OCI-LY7 (cell line): ENCODE results near the gene LRP10. TPM values are rescaled to one million over a fixed set of nuclear protein-coding genes. Genes with fewer than 3 reads are reported as not detected.

ENCODE experiments used
- BruUV-seq: library from RNA; stranded (reverse); fragments of 400-500 nt; replicated peaks from 2 replicates; lab custom pipeline; 2021; lab: Mats Ljungman, UMichigan
- CTCF ChIA-PET: fragments of 300-600 bp; sonication (Branson Sonifier 250); formaldehyde crosslinking; loops from one replicate; lab custom pipeline; 2022; ENCODE audit warnings: antibody characterized with exemption; ENCODE audit not compliant: unreplicated experiment; lab: Charles Lee
- POLR2A ChIA-PET: fragments of 300-600 bp; sonication (Branson Sonifier 250); formaldehyde crosslinking; loops from one replicate; lab custom pipeline; 2022; ENCODE audit warnings: antibody characterized with exemption; lab: Charles Lee
- DNase-seq: peaks from one replicate; pipeline ENCODE4 v3.0.0-alpha.2; 2015; ENCODE audit warnings: low spot score
- H2AFZ ChIP-seq: fragments of 200-600 bp; sonication (generic), shearing (Covaris generic); 2 replicates; pipeline ENCODE4 v1.6.1; 2014; ENCODE audit warnings: mild to moderate bottlenecking, antibody characterized with exemption, low read length, moderate library complexity
- H3K27ac ChIP-seq: fragments of 200-600 bp; sonication (generic); 2 replicates; pipeline ENCODE4 v1.5.1; 2014; ENCODE audit warnings: mixed run types, low read depth, mild to moderate bottlenecking, moderate library complexity, low read length, inconsistent platforms; ENCODE audit not compliant: poor library complexity, severe bottlenecking
- H3K36me3 ChIP-seq: fragments of 200-600 bp; sonication (generic); 2 replicates; pipeline ENCODE4 v1.6.1; 2014; ENCODE audit warnings: mild to moderate bottlenecking, antibody characterized with exemption, low read length, moderate library complexity, mixed read lengths; ENCODE audit not compliant: insufficient read depth
- H3K4me1 ChIP-seq: fragments of 200-600 bp; sonication (generic); 2 replicates; pipeline ENCODE4 v1.5.1; 2014; ENCODE audit warnings: mild to moderate bottlenecking, low read length; ENCODE audit not compliant: insufficient read depth, poor library complexity, severe bottlenecking
- H3K4me2 ChIP-seq: fragments of 200-600 bp; sonication (generic); 2 replicates; pipeline ENCODE4 v1.6.1; 2014; ENCODE audit warnings: mild to moderate bottlenecking, low read length
- H3K4me3 ChIP-seq: fragments of 200-600 bp; sonication (generic); 2 replicates; pipeline ENCODE4 v1.5.1; 2014; ENCODE audit warnings: mild to moderate bottlenecking, low read depth, low read length; ENCODE audit not compliant: poor library complexity, severe bottlenecking
- H3K79me2 ChIP-seq: fragments of 200-600 bp; sonication (generic); 2 replicates; pipeline ENCODE4 v1.6.1; 2016; ENCODE audit warnings: low read depth, mild to moderate bottlenecking, low read length, moderate library complexity, mixed read lengths; ENCODE audit not compliant: insufficient read depth
- H3K9me2 ChIP-seq: fragments of 200-600 bp; sonication (generic); 2 replicates; pipeline ENCODE4 v1.6.1; 2016; ENCODE audit warnings: mild to moderate bottlenecking, low read length, mixed read lengths; ENCODE audit not compliant: insufficient read depth
- H3K9me3 ChIP-seq: fragments of 200-600 bp; sonication (generic); 2 replicates; pipeline ENCODE4 v1.6.1; 2014; ENCODE audit warnings: mild to moderate bottlenecking, mixed run types, low read length, mixed read lengths
- H4K20me1 ChIP-seq: fragments of 200-600 bp; sonication (generic); 2 replicates; pipeline ENCODE4 v1.6.1; 2014; ENCODE audit warnings: mild to moderate bottlenecking, antibody characterized with exemption, low read length, moderate library complexity, mixed read lengths; ENCODE audit not compliant: insufficient read depth
- EZH2phosphoT487 ChIP-seq: fragments of 200-600 bp; sonication (generic); IDR thresholded peaks from 2 replicates; pipeline ENCODE4 v1.6.1; 2018; ENCODE audit warnings: low read depth, borderline replicate concordance, mild to moderate bottlenecking, mixed run types, antibody characterized with exemption, low read length, moderate library complexity, mixed read lengths
- intact Hi-C: fragments of 100-400 bp; cut with micrococcal nuclease; formaldehyde crosslinking; loops from one replicate; pipeline ENCODE4 v1.10.0; 2022; ENCODE audit not compliant: unreplicated experiment
- total RNA-seq, 2 experiments: library from RNA; depleted of rRNA in 1 of 2; stranded (reverse); fragments of >200 nt in 1 of 2; shearing (Covaris generic) in 1 of 2; gene quantifications; 2 replicates each; pipeline ENCODE4 v1.2.3, GENCODE V29; 2014 to 2022
- TF ChIP-seq, protein P1 (sequence below): fragments of 200-600 bp; sonication (generic); conservative IDR thresholded peaks from 2 replicates; pipeline ENCODE4 v1.5.1; 2014; ENCODE audit warnings: mild to moderate bottlenecking, antibody characterized with exemption, low read length, moderate library complexity, mixed read lengths

Gene LRP10
- total RNA-seq, 2 experiments from 2014 or later, result 25.5 to 55.1 TPM

DNA sequence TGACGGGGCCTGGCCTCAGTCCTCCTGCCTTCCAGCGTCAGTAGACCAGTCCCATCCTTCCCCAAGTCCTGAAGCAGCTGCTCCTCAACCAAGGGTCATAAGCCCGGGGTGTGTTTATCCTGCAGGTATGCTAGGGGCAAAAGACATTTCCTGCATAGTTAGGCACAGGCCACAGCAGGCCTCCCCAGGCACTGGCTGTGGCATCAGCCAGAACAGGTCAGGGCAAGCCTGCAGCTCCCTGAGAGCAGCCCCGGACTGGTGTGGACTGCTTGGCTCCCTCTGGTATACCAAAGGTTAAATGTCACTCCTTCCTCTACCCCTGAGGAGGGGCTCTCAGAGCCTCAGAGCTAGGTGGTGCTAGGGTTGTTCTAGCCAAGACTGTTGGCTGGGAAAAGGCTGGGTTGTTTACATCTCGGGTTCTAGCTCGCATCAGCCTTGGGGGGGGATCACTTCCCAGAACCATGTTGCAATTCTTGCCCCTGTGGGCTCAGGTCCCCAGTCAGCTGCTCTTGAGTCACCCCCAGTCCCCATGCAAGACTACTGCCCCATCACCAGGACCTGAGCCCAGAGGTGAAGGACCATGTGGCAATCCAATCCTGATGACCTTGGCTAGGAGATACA lies 32.3 kb upstream of the LRP10 start:
- no TSS peak for BruUV-seq
- H3K4me1 ChIP-seq, result no peaks in the 10 kb centered on the region
- no peak overlapping the region for H3K4me2 ChIP-seq
- no peak for DNase-seq
- ChIA-PET POLR2A (interaction anchor here (0.9 to 1.0 kb wide), 3 partner anchors 9 to 19 kb away, joined by 3 read pairs; partner anchors contain the start of gene MRPL52), CTCF (no interaction called here)
- H3K9me3 ChIP-seq, result no peaks in the 10 kb centered on the region
- peaks cover 21% of the 10 kb centered on the region for H3K36me3 ChIP-seq
- H3K9me2 ChIP-seq, result no peaks in the 10 kb centered on the region
- no peak overlapping the region for H3K4me3 ChIP-seq
- H4K20me1 ChIP-seq, result no peaks in the 10 kb centered on the region
- TF ChIP-seq, protein P1, sequence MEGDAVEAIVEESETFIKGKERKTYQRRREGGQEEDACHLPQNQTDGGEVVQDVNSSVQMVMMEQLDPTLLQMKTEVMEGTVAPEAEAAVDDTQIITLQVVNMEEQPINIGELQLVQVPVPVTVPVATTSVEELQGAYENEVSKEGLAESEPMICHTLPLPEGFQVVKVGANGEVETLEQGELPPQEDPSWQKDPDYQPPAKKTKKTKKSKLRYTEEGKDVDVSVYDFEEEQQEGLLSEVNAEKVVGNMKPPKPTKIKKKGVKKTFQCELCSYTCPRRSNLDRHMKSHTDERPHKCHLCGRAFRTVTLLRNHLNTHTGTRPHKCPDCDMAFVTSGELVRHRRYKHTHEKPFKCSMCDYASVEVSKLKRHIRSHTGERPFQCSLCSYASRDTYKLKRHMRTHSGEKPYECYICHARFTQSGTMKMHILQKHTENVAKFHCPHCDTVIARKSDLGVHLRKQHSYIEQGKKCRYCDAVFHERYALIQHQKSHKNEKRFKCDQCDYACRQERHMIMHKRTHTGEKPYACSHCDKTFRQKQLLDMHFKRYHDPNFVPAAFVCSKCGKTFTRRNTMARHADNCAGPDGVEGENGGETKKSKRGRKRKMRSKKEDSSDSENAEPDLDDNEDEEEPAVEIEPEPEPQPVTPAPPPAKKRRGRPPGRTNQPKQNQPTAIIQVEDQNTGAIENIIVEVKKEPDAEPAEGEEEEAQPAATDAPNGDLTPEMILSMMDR, result no peak
- no peak for TF ChIP-seq EZH2phosphoT487
- no peaks in the 10 kb centered on the region for H3K79me2 ChIP-seq
- intact Hi-C loops, result no loop called here
- H2AFZ ChIP-seq, result no peak overlapping the region
- no peak overlapping the region for H3K27ac ChIP-seq

DNA sequence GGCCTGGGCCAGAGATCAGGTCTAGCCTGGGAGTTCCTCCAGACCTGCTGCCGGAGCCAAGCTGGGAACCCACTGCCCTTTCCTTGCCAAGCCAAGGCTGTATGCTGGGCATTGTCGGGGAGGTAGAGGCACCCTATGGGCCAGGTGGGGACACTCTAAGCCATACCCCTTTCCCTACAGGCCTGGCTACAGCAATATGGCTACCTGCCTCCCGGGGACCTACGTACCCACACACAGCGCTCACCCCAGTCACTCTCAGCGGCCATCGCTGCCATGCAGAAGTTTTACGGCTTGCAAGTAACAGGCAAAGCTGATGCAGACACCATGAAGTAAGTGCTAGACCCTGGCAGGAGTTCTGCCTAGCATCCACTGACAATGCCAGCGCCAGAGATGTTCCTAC lies 30.2 kb upstream of the LRP10 start:
- H3K9me2 ChIP-seq, result no peaks in the 10 kb centered on the region
- POLR2A ChIA-PET, result interaction anchor here (1.2 kb wide), 1 partner anchor 11 kb away, joined by 5 read pairs; no protein-coding TSS in a partner anchor

DNA sequence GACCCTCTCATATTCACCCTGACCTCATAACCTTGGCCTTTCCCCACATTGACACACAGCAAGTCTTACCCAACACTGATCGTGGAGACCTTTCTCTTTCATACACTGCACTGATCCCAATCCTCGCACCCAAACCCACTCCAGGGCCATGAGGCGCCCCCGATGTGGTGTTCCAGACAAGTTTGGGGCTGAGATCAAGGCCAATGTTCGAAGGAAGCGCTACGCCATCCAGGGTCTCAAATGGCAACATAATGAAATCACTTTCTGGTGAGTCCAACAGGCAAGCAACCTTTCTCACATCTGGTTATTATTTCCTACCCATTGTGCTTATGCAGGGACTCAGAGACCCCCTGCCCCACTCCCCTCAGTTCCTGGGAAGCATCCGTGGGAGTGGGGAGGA lies 29.8 kb upstream of the LRP10 start:
- BruUV-seq, result no TSS peak
- Histone ChIP-seq H2AFZ (no peak overlapping the region), H3K4me3 (no peak overlapping the region), H4K20me1 (no peaks in the 10 kb centered on the region), H3K4me2 (no peak overlapping the region), H3K27ac (no peak overlapping the region), H3K79me2 (no peaks in the 10 kb centered on the region), H3K4me1 (no peaks in the 10 kb centered on the region), H3K9me2 (no peaks in the 10 kb centered on the region), H3K9me3 (no peaks in the 10 kb centered on the region), H3K36me3 (no peaks in the 10 kb centered on the region)
- TF ChIP-seq, protein P1, result no peak
- TF ChIP-seq EZH2phosphoT487, result no peak
- ChIA-PET POLR2A (no interaction called here), CTCF (no interaction called here)
- intact Hi-C loops, result no loop called here
- no peak for DNase-seq

More for the DNA sequence above, 30.2 kb upstream of the LRP10 start:
- intact Hi-C loops, result no loop called here
- no peak for DNase-seq
- Histone ChIP-seq H2AFZ (no peak overlapping the region), H3K4me1 (no peaks in the 10 kb centered on the region), H4K20me1 (no peaks in the 10 kb centered on the region), H3K79me2 (no peaks in the 10 kb centered on the region), H3K27ac (no peak overlapping the region), H3K4me3 (no peak overlapping the region), H3K4me2 (no peak overlapping the region), H3K36me3 (peaks cover under 1% of the 10 kb centered on the region; the same call in 1 of the 2 replicates), H3K9me3 (no peaks in the 10 kb centered on the region)
- CTCF ChIA-PET, result no interaction called here
- TF ChIP-seq, protein P1, result no peak
- no peak for TF ChIP-seq EZH2phosphoT487
- BruUV-seq, result no TSS peak
